ENCODE measurements around the gene OLFM1.

The OLFM1 gene

DNA sequence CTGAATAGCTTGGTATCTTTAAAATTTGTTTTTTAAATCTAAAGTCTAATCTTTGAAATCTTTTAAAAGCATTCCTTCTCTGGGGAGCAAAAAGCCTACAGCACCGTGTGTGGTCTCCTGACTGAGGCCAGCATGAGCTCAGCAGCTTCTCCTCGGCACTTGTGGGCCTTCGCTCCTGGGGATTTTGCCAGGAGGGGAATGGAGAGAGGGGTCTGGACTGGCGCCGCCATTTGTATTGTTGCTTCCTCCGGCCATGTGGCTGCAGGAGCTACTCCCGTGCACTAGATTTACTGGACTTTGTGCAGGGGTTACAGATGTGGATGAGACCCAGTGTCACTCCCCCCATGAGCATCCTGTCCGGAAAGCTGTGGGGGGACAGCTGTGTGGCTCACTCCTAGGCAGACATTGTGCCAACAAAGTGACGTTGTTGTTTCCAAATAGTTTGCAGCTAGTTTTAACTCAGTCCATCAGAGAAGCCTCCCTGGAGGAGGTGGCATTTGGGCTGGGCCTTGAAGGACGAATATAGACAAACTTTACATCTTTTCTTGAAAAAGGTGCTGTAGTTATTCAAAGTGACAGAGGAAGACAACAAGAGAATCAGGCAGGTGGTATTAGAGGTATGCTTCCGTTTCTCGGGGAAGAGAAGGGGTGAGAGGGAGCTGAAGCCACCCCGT is 6.6 kb downstream of the OLFM1 start:
- no peak for DNase-seq (ENCODE audit: low read depth)
- H3K4me3 ChIP-seq (ENCODE audit: low read length), result no peak overlapping the region
- TF ChIP-seq, protein P1, sequence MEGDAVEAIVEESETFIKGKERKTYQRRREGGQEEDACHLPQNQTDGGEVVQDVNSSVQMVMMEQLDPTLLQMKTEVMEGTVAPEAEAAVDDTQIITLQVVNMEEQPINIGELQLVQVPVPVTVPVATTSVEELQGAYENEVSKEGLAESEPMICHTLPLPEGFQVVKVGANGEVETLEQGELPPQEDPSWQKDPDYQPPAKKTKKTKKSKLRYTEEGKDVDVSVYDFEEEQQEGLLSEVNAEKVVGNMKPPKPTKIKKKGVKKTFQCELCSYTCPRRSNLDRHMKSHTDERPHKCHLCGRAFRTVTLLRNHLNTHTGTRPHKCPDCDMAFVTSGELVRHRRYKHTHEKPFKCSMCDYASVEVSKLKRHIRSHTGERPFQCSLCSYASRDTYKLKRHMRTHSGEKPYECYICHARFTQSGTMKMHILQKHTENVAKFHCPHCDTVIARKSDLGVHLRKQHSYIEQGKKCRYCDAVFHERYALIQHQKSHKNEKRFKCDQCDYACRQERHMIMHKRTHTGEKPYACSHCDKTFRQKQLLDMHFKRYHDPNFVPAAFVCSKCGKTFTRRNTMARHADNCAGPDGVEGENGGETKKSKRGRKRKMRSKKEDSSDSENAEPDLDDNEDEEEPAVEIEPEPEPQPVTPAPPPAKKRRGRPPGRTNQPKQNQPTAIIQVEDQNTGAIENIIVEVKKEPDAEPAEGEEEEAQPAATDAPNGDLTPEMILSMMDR (conservative IDR thresholded peaks at IDR 0.05; ENCODE audit: low read length), result no peak

DNA sequence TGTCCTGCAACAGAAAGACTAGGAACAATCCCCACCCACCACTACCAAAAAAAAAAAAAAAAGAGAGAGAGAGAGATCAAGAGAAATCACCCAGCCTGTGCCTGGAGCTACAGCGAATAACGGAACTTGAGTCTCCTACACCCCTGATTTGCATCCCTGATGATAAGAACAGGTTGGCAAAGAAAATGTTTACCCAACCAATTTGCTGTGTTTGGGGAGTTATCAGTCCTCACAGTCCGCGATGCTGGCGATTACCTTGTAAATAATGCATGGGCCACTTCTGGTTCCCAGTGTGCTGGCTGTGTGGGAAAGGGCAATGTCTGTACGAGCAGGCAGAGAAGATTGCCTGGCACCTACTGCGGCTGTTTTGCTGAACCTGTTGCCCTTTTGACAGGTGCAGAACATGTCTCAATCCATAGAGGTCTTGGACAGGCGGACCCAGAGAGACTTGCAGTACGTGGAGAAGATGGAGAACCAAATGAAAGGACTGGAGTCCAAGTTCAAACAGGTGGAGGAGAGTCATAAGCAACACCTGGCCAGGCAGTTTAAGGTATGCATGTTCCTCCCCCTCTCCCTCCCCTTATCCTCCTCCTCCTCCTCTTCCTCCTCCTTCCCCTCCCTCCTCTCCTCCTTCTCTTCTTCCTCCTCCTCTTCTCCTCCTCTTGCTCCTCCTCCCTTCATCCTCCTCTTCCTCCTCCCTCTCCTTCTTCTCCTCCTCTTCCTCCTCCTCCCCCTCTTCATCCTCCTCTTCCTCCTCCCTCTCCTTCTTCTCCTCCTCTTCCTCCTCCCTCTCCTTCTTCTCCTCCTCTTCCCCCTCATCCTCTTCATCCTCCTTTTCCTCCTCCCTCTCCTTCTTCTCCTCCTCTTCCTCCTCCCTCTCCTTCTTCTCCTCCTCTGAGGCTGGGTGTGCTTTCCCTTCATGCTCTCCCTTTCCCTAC is 8.3 kb downstream of the OLFM1 start:
- H3K4me3 ChIP-seq (ENCODE audit: low read length), result no peak overlapping the region
- DNase-seq (ENCODE audit: low read depth), result no peak
- TF ChIP-seq, protein P1 (conservative IDR thresholded peaks at IDR 0.05; ENCODE audit: low read length), result no peak

DNA sequence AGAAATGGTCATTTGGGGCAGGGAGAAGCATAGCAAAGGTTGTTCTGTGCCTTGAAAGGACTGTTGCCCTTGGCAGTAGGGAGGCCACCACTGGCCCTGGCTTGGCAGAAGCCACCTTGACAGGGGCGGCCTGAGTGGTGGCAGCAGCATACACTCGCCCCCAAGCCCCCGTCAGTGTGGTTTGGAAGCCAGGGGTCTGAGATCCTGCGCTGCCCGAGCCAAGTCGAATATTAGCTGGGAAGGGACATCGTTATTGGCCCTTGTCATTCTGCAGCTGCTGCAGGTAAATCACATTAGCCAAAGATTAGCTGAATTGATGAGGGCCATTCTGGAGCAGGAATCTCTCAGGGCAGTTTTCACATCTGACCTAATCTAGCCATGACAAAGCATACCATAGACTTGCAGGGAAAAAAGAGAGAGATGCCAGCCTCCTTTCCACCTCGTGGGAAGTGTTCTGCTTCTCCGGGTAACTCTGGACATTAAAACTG is 9.0 kb downstream of the OLFM1 start:
- no peak overlapping the region for H3K4me3 ChIP-seq (ENCODE audit: low read length)
- TF ChIP-seq, protein P1 (conservative IDR thresholded peaks at IDR 0.05; ENCODE audit: low read length), result no peak
- DNase-seq (ENCODE audit: low read depth), result no peak

DNA sequence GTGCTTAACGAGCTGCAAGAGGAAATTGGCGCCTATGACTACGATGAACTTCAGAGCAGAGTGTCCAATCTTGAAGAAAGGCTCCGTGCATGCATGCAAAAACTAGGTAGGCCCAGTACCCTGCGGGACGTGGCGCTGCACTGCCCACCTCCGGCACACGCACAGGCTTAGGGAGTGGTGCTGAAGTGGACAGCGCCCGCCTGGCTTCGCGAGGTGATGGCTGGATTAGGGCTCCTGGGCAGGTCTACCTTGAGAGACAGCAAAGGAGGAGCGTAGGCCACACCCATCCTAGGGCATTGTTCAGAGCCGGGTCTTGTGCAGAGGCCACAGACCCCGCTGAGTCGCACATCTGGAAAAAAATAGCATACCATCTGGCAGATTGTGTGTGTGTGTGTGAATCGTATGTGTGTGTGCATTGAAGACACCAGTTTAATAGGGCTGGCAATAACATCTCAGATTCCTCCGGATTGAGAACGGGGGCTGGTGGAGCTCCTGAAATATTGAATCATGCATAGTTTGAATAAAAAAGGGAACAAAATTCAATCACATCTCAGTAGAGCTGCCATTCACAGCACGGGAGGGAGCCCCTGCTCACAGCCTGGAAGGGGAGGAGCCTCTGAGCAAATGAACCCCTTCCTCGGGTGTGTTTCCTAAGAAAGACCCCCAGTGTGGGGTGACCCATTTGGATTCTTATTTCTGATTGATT is 11.1 kb downstream of the OLFM1 start:
- H3K4me3 ChIP-seq (ENCODE audit: low read length), result no peak overlapping the region
- no peak for DNase-seq (ENCODE audit: low read depth)
- TF ChIP-seq, protein P1 (conservative IDR thresholded peaks at IDR 0.05; ENCODE audit: low read length), result no peak

DNA sequence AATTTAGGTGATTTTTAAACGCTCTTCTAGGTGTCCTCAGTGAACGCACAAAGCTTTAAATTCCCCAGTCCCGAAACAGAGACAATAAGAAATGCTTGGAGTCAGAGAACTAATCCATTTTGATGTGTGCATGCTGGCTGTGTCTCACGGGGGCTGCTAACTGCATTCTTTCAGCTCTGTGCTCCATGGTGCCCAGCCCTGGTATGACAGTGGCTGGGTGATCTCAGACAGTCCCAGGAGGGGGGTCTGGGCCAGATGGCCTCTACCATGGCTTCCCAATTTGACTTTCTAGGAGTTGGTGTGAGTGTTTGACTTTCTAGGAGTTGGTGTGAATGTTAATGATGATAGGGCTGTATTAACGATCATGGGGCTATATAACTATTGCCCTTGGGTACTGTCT is 12.1 kb downstream of the OLFM1 start:
- TF ChIP-seq, protein P1 (conservative IDR thresholded peaks at IDR 0.05; ENCODE audit: low read length), result no peak
- no peak overlapping the region for H3K4me3 ChIP-seq (ENCODE audit: low read length)
- DNase-seq (ENCODE audit: low read depth), result no peak

DNA sequence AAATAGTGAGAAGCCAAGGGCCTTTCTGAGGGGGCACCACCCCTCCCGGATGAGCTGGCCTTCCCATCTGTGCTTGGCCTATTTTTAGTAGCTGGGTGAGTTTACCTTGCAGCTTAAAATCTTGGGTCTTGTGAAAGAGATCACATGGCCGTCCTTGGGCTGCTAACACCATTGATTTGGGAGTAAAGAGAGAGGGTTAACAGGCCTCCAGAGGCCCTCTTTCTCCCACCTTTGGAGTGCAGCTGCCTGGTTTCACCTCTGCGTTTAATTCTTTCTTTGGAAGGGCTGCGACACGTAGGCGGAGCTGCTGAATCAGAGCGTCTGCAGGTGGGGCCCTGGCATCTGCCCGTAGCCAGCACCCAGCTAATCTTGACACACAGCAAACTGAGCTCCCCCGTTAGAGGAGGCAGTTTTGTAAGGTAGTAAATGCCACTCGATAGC is 12.8 kb downstream of the OLFM1 start:
- TF ChIP-seq, protein P1 (conservative IDR thresholded peaks at IDR 0.05; ENCODE audit: low read length), result no peak
- no peak for DNase-seq (ENCODE audit: low read depth)
- no peak overlapping the region for H3K4me3 ChIP-seq (ENCODE audit: low read length)

All from AG10803 (cell line).